ENCODE data around the gene BLMH. TPM values are rescaled to one million over a fixed set of nuclear protein-coding genes. Genes with fewer than 3 reads are reported as not detected.

The BLMH gene
- total RNA-seq, 1 experiment from 2014 or later: 51.2 TPM

DNA sequence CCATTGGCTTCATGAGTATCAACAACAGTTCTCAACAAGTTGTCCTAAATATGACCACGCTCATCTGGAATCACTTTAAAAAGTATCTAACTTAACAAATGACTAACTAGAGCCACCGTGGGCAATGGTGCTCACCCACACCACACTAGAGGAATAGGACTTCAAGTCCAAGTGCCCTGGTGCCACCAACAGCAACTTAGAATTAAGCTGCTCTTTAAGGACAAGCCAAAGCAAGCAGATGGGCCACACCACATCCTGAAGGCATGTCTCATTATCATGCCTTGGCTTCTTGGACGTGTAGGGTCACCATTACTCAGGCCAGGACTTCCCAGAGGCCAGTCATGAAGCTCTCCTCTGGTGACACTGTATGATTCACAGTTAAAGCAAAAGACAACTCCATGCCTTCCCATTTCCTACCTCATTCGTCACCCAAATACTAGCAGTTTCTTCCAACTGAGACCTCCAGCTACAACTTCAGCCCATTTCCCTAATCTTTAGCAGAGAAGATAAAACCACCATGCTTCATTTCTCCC, 46.8 kb downstream of the BLMH start:
- BruUV-seq (replicated peaks): no TSS peak
- no peak overlapping the region for H3K4me3 ChIP-seq (replicated peaks in 1 of 2; ENCODE audit: low read depth in 1 of 2, low read length in 2 of 2)
- peaks cover 0 to 3% of the 10 kb centered on the region in 2 experiments; a peak in 1 of 4 replicates for H3K9me3 ChIP-seq (ENCODE audit: control insufficient read depth in 1 of 2, insufficient read depth in 1 of 2, low read depth in 1 of 2, low read length in 2 of 2)
- H3K36me3 ChIP-seq (ENCODE audit: control insufficient read depth in 1 of 2, insufficient read depth in 2 of 2, low read length in 2 of 2): peaks cover 10 to 23% of the 10 kb centered on the region in 2 experiments; a peak in 3 of 4 replicates
- no peaks in the 10 kb centered on the region for H3K27me3 ChIP-seq (ENCODE audit: insufficient read depth, low read length)
- H2AFZ ChIP-seq (ENCODE audit: low read depth, low read length, poor library complexity, severe bottlenecking): no peak overlapping the region
- ChIA-PET POLR2A (no interaction called here), CTCF (interaction anchor here (1.3 kb wide), 1 partner anchor 140 kb away, joined by 4 read pairs; no protein-coding TSS in a partner anchor), RAD21 (ENCODE audit: low non-redundant PET in 1 of 2, low total read pairs in 2 of 2, uncharacterized antibody in 2 of 2, unreplicated experiment in 2 of 2) (no interaction called here)
- H4K20me1 ChIP-seq (ENCODE audit: insufficient read depth): no peaks in the 10 kb centered on the region
- no peaks in the 10 kb centered on the region for H3K4me1 ChIP-seq (ENCODE audit: control insufficient read depth in 1 of 2, insufficient read depth in 2 of 2, low read length in 2 of 2)
- H3K79me2 ChIP-seq (ENCODE audit: insufficient read depth, low read length): no peaks in the 10 kb centered on the region
- no peak overlapping the region for H3K4me2 ChIP-seq (ENCODE audit: low read length)
- intact Hi-C loops (cut with micrococcal nuclease): no loop called here
- no peak for ATAC-seq
- no peak overlapping the region for H3K27ac ChIP-seq (ENCODE audit: low read depth, low read length)
- no peak for DNase-seq (ENCODE audit: low read depth, low spot score)
- H3K9me2 ChIP-seq (ENCODE audit: insufficient read depth): no peaks in the 10 kb centered on the region
- no peak overlapping the region for H3K9ac ChIP-seq (ENCODE audit: low read length)
- TF ChIP-seq ZFX (IDR thresholded peaks at IDR 0.05): no peak
- TF ChIP-seq POLR2A (IDR thresholded peaks at IDR 0.05; ENCODE audit: borderline replicate concordance, extremely low read depth, insufficient read depth, insufficient read length): no peak
- TF ChIP-seq, protein P1, sequence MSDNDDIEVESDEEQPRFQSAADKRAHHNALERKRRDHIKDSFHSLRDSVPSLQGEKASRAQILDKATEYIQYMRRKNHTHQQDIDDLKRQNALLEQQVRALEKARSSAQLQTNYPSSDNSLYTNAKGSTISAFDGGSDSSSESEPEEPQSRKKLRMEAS (IDR thresholded peaks at IDR 0.05): no peak
- no peak for TF ChIP-seq EZH2phosphoT487 (IDR thresholded peaks at IDR 0.05; ENCODE audit: borderline replicate concordance)
- TF ChIP-seq SIN3A (IDR thresholded peaks at IDR 0.05; ENCODE audit: low read depth): no peak
- no peak for TF ChIP-seq CEBPB (IDR thresholded peaks at IDR 0.05; ENCODE audit: low read depth)
- TF ChIP-seq POLR2AphosphoS5 (IDR thresholded peaks at IDR 0.05; ENCODE audit: low read depth, low read length): no peak
- TF ChIP-seq ZNF274 (IDR thresholded peaks at IDR 0.05; ENCODE audit: low read depth, low read length): no peak
- no peak for TF ChIP-seq SRF (IDR thresholded peaks at IDR 0.05; ENCODE audit: low read depth)

DNA sequence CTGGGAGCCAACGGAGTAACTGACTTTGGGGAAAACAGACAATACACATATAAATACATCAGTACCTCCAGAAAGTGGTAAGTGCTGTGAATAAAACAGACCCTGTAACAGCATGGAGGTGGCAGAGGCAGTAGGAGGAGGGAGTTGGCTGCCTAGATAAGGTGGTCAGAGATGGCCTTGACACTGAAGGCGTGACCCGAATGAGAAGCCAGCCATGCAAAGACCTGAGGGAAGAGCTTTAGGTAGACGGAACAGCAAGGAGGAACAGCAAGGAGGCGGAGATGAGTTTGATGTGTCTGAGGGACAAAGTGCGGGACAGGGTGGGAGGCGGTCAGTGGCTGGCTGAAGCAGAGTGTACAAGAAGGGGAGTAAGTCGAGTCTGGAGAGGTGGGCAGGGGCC, 48.2 kb downstream of the BLMH start:
- Histone ChIP-seq H4K20me1 (ENCODE audit: insufficient read depth) (no peaks in the 10 kb centered on the region), H2AFZ (ENCODE audit: low read depth, low read length, poor library complexity, severe bottlenecking) (no peak overlapping the region), H3K36me3 (ENCODE audit: control insufficient read depth in 1 of 2, insufficient read depth in 2 of 2, low read length in 2 of 2) (peaks cover 7 to 11% of the 10 kb centered on the region in 2 experiments; a peak in 3 of 4 replicates), H3K4me2 (ENCODE audit: low read length) (no peak overlapping the region), H3K27me3 (ENCODE audit: insufficient read depth, low read length) (no peaks in the 10 kb centered on the region), H3K9ac (ENCODE audit: low read length) (no peak overlapping the region), H3K9me2 (ENCODE audit: insufficient read depth) (no peaks in the 10 kb centered on the region), H3K79me2 (ENCODE audit: insufficient read depth, low read length) (no peaks in the 10 kb centered on the region), H3K4me3 (replicated peaks in 1 of 2; ENCODE audit: low read depth in 1 of 2, low read length in 2 of 2) (no peak overlapping the region), H3K9me3 (ENCODE audit: control insufficient read depth in 1 of 2, insufficient read depth in 1 of 2, low read depth in 1 of 2, low read length in 2 of 2) (peaks cover 0 to 3% of the 10 kb centered on the region in 2 experiments; a peak in 1 of 4 replicates), H3K27ac (ENCODE audit: low read depth, low read length) (no peak overlapping the region), H3K4me1 (ENCODE audit: control insufficient read depth in 1 of 2, insufficient read depth in 2 of 2, low read length in 2 of 2) (no peaks in the 10 kb centered on the region)
- no peak for DNase-seq (ENCODE audit: low read depth, low spot score)
- CTCF ChIA-PET: interaction anchor here (0.5 kb wide), 1 partner anchor 63 kb away, joined by 3 read pairs; no protein-coding TSS in a partner anchor
- POLR2A ChIA-PET: no interaction called here
- RAD21 ChIA-PET (ENCODE audit: low non-redundant PET in 1 of 2, low total read pairs in 2 of 2, uncharacterized antibody in 2 of 2, unreplicated experiment in 2 of 2): no interaction called here
- intact Hi-C loops (cut with micrococcal nuclease): no loop called here
- ATAC-seq: no peak
- BruUV-seq (replicated peaks): no TSS peak
- TF ChIP-seq ZNF274 (IDR thresholded peaks at IDR 0.05; ENCODE audit: low read depth, low read length) (no peak), POLR2A (IDR thresholded peaks at IDR 0.05; ENCODE audit: borderline replicate concordance, extremely low read depth, insufficient read depth, insufficient read length) (no peak), RAD21 (IDR thresholded peaks at IDR 0.05; ENCODE audit: low read depth) (no peak), EZH2phosphoT487 (IDR thresholded peaks at IDR 0.05; ENCODE audit: borderline replicate concordance) (no peak), ZFX (IDR thresholded peaks at IDR 0.05) (no peak), SRF (IDR thresholded peaks at IDR 0.05; ENCODE audit: low read depth) (no peak), POLR2AphosphoS5 (IDR thresholded peaks at IDR 0.05; ENCODE audit: low read depth, low read length) (no peak), TCF7L2 (IDR thresholded peaks at IDR 0.05; ENCODE audit: borderline replicate concordance, extremely low read depth, insufficient read depth, insufficient read length) (no peak)
- TF ChIP-seq, protein P1 (IDR thresholded peaks at IDR 0.05): no peak
- TF ChIP-seq, protein P2, sequence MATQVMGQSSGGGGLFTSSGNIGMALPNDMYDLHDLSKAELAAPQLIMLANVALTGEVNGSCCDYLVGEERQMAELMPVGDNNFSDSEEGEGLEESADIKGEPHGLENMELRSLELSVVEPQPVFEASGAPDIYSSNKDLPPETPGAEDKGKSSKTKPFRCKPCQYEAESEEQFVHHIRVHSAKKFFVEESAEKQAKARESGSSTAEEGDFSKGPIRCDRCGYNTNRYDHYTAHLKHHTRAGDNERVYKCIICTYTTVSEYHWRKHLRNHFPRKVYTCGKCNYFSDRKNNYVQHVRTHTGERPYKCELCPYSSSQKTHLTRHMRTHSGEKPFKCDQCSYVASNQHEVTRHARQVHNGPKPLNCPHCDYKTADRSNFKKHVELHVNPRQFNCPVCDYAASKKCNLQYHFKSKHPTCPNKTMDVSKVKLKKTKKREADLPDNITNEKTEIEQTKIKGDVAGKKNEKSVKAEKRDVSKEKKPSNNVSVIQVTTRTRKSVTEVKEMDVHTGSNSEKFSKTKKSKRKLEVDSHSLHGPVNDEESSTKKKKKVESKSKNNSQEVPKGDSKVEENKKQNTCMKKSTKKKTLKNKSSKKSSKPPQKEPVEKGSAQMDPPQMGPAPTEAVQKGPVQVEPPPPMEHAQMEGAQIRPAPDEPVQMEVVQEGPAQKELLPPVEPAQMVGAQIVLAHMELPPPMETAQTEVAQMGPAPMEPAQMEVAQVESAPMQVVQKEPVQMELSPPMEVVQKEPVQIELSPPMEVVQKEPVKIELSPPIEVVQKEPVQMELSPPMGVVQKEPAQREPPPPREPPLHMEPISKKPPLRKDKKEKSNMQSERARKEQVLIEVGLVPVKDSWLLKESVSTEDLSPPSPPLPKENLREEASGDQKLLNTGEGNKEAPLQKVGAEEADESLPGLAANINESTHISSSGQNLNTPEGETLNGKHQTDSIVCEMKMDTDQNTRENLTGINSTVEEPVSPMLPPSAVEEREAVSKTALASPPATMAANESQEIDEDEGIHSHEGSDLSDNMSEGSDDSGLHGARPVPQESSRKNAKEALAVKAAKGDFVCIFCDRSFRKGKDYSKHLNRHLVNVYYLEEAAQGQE (IDR thresholded peaks at IDR 0.05; ENCODE audit: low read depth): no peak
- TF ChIP-seq, protein P3, sequence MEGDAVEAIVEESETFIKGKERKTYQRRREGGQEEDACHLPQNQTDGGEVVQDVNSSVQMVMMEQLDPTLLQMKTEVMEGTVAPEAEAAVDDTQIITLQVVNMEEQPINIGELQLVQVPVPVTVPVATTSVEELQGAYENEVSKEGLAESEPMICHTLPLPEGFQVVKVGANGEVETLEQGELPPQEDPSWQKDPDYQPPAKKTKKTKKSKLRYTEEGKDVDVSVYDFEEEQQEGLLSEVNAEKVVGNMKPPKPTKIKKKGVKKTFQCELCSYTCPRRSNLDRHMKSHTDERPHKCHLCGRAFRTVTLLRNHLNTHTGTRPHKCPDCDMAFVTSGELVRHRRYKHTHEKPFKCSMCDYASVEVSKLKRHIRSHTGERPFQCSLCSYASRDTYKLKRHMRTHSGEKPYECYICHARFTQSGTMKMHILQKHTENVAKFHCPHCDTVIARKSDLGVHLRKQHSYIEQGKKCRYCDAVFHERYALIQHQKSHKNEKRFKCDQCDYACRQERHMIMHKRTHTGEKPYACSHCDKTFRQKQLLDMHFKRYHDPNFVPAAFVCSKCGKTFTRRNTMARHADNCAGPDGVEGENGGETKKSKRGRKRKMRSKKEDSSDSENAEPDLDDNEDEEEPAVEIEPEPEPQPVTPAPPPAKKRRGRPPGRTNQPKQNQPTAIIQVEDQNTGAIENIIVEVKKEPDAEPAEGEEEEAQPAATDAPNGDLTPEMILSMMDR (IDR thresholded peaks at IDR 0.05 in 2 of 3, conservative IDR thresholded peaks at IDR 0.05 in 1 of 3; ENCODE audit: borderline replicate concordance in 1 of 3, insufficient read depth in 1 of 3, low read depth in 2 of 3, low read length in 2 of 3): no peak
